ENCODE data around the gene KCNQ2. TPM values are rescaled to one million over a fixed set of nuclear protein-coding genes. Genes with fewer than 3 reads are reported as not detected.

The KCNQ2 gene
- total RNA-seq, 2 donors from 2014 or later = 1.8 to 3.0 TPM

- TF ChIP-seq CTCF (IDR thresholded peaks at IDR 0.05) = peak in 3 of 7 experiments; percentile 9 to 27 (median 16)
- no peak for TF ChIP-seq POLR2A (IDR thresholded peaks at IDR 0.05)
- Histone ChIP-seq H3K9me3 (no peaks in the 10 kb centered on the region), H3K27ac (peak overlapping the region; percentile 90 to 99 (median 94)), H3K4me1 (peaks cover 24% of the 10 kb centered on the region), H3K36me3 (replicated peaks in 1 of 2; ENCODE audit: insufficient read depth in 1 of 2, low read depth in 2 of 2) (no peaks in the 10 kb centered on the region), H3K27me3 (no peaks in the 10 kb centered on the region), H3K4me3 (peak overlapping the region; percentile 35 to 77)
- 1 to 2% methylated on average over 15 to 68 of the region's 72 CpGs for WGBS, 2 donors
- DNase-seq = peak in 3 of 4 donors; percentile 42 to 58 (median 50)
- ATAC-seq = peak; percentile 46
- intact Hi-C loops (cut with DNase I) = no loop called here
Measured at GRCh38 chr20:63519668-63520503, 47.4 kb upstream of the KCNQ2 start.

GRCh38 chr20:63518946-63519667, 46.7 kb upstream of the KCNQ2 start:
- Histone ChIP-seq H3K27me3 (no peaks in the 10 kb centered on the region), H3K36me3 (replicated peaks in 1 of 2; ENCODE audit: insufficient read depth in 1 of 2, low read depth in 2 of 2) (no peaks in the 10 kb centered on the region), H3K4me1 (peaks cover 24% of the 10 kb centered on the region), H3K9me3 (no peaks in the 10 kb centered on the region), H3K4me3 (no peak overlapping the region), H3K27ac (peak overlapping the region in 2 of 4 donors; percentile 90 to 99)
- TF ChIP-seq POLR2A (IDR thresholded peaks at IDR 0.05) (no peak), CTCF (IDR thresholded peaks at IDR 0.05) (no peak)
- WGBS, 2 donors = 72 to 86% methylated on average over 8 to 31 of the region's 32 CpGs
- peak in 1 of 4 donors; percentile 18 for DNase-seq
- intact Hi-C loops (cut with DNase I) = no loop called here
- no peak for ATAC-seq

- H3K4me3 ChIP-seq = no peak overlapping the region
- DNase-seq = no peak
- 75 to 82% methylated on average over 4 to 20 of the region's 20 CpGs for WGBS, 2 donors
Measured at GRCh38 chr20:63518351-63518861, 46.0 kb upstream of the KCNQ2 start.

More at GRCh38 chr20:63518351-63518861, 46.0 kb upstream of the KCNQ2 start:
- no peak for ATAC-seq
- H3K27me3 ChIP-seq = no peaks in the 10 kb centered on the region
- intact Hi-C loops (cut with DNase I) = no loop called here
- TF ChIP-seq POLR2A (IDR thresholded peaks at IDR 0.05) = no peak
- TF ChIP-seq CTCF (IDR thresholded peaks at IDR 0.05) = no peak
- H3K36me3 ChIP-seq (replicated peaks in 1 of 2; ENCODE audit: insufficient read depth in 1 of 2, low read depth in 2 of 2) = no peaks in the 10 kb centered on the region
- H3K27ac ChIP-seq = no peak overlapping the region
- H3K9me3 ChIP-seq = no peaks in the 10 kb centered on the region
- peaks cover 24% of the 10 kb centered on the region for H3K4me1 ChIP-seq
